COR-L47 (cell line): ENCODE data around the gene CAPN14.
A peak's percentile ranks its signal among the peaks of the same experiment; 100 is the strongest.

Experiments used
- DNase-seq: peaks from one replicate; lab custom pipeline; 2025; lab: John Stamatoyannopoulos, UW

Gene CAPN14

DNA sequence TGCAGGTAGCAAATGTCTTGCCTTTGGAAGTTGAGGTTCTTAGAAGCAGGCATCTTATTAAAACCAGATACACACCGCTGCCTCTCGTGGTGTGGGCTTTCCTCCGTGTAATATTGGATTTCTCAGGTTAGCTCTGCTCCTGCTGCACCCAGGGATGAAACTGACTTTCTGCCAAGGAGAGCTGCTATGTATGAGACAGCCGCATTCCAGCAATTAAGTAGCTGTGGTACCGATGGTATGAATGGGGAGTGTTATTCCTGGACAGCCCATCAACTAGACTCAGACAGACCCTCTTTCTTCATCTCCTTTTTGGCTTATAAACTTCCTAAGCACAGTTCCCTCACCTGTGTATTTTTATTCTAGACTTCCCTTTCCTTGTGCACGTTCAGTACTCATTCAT lies 9.8 kb upstream of the CAPN14 start:
- no peak for DNase-seq

DNA sequence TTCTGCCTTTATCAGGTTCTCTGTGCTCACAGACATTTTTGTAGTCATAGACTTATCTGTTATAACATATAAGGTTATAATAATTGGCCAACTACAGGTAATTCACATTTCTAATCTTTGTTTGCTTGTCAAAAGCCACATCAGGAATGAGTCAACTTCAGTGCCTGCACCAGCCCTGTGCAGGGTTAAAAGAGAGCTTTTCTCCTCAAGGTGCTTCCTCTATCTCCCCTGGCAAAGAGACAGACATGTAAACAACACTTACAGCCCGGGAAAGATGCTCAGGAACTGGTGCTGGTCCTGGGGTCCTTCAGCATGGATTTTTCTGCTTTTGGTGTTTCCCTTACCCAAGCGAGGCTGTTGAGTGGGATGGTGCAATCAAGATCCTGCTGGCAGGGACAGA lies 9.0 kb upstream of the CAPN14 start:
- DNase-seq = no peak

DNA sequence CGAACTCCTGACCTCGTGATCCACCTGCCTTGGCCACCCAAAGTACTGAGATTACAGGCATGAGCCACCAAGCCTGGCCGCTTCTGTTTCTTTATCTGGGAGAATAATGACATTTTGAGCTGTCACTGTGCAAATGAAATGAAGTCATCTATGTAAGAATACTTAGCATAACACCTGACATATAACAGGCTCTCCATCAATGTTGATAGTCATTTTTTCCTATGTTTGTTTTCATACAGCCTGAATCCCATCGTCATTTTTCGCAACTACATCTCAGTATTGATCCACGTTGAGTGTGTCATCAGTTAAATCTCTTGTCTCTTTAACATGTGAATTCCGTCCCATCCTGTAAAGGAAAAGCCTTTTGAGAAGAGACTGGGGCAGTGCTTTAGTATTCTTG lies 6.4 kb upstream of the CAPN14 start:
- DNase-seq = no peak

DNA sequence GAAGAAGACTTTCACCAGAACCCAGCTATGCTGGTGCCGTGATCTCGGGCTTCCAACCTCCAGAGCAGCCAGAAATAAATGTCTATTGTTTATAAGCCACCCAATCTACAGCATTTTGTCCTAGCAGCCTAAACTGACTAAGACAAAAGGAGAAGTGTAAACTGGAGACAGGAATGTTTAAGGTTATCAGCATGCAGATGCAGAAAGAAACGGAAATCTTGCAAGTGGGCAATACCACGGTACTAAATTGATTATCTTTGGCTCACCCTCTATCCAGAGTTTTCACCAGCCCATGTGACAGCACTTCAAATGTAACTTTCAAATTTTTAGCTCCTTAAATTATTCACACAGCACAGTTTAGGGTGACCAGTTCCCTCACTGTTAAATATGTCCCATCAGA lies 5.7 kb upstream of the CAPN14 start:
- DNase-seq = no peak

DNA sequence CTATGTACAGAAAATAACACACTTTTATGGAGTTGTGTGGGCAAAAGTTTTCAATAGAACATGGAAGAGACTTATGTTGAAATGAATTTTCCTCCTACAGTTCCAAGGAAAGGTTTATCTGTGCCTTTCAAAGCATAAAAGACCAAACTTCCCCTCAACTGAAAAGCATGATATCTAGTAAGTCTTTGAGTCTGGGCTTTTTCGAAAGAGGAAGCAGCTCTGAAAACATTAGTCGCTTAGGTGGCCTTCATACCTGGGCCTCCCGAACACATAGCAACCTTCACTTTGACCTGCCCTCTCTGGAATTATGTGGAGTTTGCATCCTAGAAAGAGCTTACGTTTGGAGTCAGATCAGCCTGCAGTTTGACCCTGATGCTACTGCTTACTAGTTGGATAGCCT lies 4.8 kb upstream of the CAPN14 start:
- no peak for DNase-seq

DNA sequence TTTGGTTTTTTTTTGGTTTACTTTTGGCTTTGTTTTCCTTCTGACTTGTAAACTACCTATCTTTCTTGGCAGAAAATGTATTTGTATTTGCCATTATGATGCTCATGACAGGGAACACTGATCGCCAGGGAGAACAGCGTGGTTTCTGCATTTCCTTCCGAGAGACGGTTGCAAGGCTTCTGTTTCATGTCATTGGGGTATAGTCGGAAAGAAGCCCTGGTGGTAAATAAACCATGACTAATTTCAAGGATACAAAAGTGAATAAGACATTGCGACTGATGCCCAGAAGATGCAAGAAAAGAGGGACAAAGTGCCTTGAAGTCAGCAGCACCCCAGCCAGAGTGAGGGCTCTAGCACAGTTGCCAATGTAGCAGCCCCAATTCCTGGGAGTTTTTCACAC lies 4.2 kb upstream of the CAPN14 start:
- no peak for DNase-seq

DNA sequence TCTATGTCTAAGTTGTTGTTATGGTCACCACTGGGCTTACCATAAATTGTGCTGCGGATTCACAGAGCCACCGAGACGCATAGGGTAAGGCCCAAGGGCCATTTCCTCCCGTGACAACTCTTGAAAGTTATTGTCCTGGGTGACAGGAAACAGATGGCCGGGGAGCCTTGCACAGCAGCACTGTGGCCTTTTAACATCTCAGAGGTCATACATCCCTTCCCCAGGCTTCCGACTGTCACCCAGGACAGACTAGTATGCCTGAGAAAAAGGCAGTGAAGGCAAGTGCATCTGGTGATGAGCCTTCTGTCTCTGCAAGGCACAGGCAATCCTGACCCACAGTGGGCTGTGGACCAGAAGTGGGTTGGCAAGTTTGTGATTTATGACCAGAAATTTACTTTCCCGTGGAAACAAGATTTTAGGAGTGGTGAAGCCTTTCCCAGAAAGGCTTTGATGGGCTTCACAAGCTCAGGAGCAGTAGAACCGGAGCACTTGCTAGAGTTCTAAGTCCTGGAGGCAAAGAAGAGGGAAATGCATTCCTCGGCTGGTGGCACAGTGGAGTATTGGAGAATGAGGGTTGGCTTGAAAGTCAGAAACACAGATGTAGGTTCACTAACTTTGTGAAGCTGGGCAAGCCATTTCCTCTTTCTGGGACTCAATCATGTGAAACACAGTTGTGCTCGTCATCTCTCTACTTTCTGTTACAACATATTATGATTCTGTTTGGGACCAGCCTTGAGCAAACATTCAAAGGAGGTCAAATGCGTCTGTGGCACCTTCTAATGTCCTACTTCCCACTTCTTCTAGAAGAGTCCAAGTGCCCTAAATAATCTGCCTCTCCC lies 2.0 kb upstream of the CAPN14 start:
- no peak for DNase-seq

DNA sequence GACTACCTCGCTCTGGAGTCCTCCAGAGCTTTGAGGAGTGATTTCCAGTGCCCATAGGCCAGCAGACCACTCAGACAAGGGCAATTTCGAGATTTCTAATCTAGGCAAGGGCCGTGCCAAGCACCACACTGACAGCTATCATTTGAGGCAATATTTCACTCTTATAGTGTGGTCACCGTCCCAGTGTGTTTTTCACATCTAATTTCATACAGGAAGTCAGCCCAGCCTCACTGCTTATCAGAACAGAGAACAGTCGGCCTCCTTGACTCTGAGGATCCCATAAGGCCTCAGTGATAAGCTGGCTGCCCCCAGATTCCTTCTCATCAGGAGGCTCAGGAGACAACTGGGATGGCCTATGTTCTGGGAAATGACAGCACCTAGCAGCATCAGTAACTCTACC lies 581 bp downstream of the CAPN14 start:
- no peak for DNase-seq

DNA sequence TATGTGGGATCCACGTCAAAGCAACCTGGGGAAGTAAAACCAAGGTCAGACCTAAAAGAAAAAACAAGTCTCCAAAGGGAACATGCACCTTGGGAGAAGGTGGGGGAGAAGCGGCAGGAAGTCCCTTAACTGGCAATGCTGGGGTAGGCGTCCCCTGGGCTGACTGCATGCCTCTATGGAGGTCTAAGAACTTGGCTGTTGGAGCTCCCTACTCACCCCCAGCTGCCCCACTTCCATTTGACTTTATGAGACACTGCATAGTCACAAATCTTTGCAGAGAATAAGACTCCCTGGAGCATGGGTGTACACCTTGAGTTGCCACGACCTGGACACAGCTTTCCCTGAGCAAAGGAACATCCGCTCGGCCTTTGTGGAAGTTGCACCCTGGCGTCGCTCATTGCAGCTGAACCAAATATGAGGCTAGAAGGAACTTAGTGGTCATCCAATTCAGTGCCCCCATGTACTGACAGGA lies 2.8 kb downstream of the CAPN14 start:
- DNase-seq = no peak

DNA sequence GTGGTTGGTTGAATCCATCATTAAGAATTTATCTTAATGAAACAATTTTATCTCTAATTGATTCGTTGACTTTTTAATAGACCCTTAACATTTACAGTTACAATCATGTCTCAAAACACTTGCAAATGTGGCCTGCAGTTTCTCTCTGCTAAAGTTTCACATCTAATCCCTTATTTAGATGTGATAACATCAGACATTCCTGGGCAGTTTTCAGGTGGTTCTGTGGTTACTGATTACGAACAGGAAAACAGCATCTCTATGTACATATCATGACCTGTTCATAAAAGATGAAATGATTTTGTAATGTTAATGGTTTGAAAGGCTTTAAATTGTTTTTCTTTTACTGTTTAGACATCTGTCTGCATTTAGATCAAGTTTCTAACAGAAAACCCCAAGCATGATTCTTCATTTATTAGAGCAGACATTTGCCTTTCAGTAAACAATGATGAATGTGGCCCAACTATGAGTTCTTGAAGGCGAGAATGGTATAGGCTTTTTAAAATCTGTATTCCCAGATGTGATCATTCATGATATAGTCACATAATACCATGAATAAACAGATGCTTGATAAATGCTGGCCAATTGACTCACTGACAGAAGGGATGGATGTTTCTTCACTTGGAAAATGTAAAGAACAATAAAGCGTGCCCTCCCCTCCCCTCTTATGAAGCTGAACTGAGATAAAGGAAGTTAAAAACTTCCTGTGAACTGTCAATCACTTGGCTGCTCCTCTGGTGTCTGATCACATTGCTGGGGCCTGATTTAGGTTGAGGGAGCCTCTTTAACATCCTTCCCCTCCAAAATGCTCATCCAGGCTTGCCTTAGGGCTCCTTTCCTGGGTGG lies 3.5 kb downstream of the CAPN14 start:
- DNase-seq = no peak

DNA sequence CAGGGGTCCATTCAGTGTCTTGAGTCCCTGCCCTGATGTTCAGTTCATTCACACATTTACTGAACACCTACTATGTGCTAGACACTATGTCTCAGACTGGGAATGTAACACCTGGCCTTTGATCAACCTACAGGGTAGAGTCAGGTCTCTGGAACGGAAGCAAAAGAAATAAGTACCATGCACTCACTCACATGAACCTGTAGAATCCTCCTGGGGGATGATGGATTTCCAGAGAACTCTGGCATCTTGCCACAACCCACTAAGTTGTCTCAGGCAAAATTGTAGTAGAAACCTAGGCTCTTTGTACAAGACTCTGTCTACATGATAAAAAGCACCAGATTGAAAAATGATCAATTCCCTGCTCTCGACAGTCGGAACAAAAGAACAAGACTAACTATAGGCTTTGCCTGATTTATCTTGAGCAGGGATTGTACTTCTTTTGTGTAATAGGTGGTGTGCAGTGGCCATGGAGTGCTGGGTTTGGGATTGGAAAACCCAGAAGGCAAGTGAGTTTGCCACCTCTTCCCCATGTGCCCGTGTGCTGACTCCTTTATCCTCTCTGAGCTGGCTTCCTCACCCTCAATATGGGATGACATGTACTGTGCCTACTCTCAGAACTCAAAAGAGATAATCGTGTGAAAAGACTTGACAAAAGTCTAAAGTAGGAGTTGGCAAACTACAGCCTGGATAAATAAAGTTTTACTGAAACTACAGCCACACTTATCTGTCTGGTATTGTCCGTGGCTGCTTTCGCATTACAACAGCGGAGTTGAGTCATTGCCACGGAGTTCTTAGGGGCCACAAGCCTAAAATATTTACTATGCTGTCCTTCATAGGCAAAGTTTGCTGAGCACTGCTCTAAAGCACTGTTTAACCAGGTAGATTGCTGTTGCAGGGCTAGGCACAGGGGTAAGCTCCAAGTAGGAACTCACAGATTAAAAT lies 4.4 kb downstream of the CAPN14 start:
- DNase-seq = no peak

DNA sequence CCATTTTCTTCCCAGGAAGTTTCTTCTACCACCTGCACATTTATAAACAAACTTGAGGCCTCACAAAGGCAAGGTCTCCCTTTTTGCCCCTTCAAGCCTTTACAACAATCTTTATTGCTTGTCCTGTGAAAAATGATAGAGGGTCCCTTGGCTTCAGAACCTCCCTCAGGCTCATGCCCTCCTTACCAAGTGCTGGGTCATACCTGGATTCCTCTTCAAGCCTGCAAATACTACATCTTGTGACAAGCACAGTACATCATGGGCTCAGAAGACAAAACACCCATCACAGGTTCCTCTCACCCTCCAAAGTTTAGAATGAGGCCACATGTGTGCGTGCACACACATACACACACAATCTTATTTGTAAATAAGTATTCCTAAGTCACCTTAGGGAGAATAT lies 9.1 kb downstream of the CAPN14 start:
- DNase-seq = no peak

DNA sequence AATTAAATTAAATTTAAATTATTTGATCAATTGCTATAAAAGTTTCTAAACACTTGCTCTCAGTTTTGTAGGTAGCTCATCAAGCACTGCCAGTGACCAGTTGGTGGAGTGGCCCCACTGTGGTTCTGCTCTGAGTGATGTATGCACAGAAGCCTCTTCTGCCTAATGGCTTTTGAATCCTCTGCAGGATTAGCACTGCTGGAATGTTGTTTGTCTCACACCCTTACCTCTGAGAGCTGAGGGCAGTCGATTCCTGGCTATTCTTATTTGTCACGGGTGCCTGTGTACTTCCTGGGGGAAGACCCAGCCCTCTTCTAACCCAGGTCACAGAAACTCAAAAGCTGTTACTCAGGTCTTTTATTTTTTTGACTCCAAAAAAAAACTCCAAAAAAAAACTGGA lies 9.5 kb downstream of the CAPN14 start:
- DNase-seq = no peak

DNA sequence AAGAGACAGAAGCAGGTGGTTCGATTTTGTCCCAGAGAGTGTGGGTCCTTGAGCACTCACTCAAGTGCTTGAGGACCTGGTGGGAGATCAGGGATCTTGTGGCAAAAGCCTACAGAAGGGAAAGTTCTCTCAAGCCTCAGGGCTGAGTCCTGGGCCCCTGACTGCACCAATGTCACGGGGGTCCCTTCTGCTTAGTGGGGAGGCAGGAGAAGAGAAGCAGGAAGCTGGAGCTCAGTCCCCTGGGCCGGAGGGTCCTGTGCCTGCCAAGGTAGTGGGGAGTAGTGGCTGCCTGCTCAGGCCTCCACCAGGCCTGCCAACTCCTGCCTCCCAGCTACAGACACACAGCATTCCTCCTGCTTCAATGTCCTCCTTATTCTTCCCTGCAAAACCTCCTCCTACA lies 11.7 kb downstream of the CAPN14 start:
- no peak for DNase-seq

DNA sequence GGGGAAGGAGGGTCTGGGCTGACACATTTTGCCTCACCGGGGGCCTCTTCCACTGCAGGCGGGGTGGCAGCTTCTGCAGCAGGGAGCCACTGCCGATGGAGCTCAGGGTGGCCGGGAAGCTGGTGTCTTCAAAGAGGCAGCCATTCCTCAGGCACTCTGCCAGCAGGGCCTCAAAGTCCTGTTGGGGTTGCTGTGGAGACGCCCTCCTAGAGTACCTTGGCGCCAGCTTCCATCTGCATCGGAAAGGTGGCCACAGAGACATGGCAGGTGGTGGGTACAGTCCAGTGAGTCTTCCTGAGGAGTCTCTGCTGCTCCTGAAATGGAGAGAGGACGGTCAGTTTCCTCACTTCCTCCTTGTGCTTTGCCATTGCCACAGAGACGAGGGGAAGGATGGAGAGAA lies 12.1 kb downstream of the CAPN14 start:
- peak; percentile 51 for DNase-seq

DNA sequence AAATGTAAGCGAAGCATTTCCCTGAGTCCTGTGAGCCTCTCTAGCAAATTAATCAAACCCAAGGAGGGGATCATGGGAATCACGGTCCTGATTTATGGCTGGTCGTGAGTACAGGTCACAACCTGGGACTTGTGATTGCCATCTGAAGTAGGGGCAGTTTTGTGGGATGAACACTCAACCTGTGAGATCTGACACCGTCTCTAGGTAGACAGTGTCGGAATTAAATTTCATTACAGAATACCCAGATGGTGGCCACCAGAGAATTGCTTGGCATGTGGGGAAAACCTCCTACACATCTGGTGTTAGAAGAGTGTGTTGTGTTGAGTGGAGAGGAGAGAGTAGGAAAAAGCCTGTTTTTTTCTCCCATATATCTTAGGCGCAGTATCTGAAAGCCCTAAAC lies 12.5 kb downstream of the CAPN14 start:
- DNase-seq = no peak

DNA sequence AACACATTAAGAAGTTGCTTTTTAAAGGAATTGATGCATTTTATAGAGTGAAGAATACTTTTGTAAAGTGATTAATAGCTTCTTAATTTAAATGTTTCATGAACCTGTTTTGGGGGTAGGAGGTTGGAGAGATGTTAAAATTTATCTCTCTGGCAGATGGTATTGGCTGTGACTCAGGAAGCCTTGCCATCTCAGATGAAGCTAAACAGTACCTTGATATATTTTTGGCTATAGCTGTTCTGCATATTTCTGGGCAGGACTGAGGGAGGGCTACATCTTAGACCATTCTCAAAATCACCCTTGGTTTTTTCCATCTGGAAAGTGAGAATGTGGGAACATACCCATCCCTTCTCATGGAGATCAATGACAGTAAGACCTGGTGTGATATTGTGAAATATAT lies 13.4 kb downstream of the CAPN14 start:
- DNase-seq = no peak

DNA sequence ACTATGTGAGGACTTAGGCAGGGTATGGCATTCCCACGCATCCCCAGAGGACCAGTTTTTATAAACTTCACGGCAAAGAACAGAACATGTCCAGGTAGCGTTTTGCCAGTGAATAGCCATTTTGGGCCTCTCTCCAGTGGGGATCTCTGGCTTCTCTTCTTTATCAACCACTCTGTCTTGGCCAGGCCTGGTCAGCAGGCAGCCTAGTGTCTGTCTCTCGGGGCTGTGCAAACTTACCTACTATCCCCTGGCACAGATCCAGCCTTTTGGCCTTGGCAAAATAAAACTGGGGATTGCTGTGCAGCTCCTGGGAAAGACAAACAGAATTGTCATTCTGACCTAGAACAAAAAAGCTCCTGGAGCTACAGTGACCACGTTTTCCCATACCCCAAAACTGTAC lies 14.5 kb downstream of the CAPN14 start:
- peak; percentile 3 for DNase-seq

DNA sequence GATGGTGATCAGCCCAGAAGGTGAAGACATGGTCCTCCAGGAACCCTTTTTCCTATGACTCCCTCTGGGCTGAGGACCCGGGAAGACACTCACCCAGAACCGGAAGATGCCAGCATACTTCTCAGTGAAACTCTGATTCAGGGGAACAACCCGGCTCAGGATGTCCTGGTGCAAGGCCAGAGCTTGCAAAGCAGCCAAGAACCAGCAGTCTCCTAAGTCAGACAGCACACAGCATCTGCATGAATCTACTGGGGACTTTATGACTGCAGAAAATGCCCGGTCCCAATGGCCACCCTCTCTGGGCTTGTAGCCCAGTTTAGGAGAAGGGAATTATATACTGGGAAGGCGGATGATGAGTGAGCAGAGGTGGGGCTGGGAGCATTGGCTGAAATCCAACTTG lies 15.3 kb downstream of the CAPN14 start:
- no peak for DNase-seq

DNA sequence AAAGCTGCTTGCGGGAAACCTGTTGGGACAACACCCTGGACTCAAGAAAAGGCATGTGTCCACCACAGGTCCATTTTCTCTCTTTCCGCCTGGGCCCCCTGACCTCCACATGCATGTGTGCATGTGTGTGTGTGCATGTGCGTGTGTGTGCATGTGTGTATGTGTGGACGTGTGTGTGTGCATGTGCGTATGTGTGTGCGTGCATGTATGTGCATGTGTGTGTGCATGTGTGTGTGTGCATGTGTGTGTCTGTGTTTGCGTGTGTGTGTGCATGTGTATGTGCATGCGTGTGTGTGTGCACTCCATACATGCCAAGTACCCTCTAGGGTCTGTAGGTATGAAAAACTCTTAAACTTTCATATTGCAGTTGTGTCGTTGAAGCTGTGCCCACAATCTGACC lies 16.3 kb downstream of the CAPN14 start:
- no peak for DNase-seq

DNA sequence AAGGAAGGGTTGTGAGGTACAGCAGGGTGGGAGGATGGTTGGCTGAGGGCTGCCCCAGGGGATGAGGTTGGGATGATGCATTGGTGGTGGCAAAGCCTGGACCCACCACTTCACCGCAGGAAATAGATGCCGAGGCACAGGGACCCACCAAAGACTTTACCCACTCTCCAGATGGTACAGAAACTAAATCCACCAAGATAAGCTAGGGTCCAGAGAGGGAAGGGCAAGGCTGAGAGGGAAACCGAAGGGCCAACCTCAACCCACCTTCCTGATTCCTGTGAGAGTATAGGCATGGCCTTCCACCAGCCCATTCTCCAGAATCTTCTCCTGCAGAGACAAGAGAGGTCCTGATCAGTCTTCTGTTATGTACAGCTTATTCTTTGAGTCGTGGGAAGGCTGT lies 18.1 kb downstream of the CAPN14 start:
- no peak for DNase-seq

DNA sequence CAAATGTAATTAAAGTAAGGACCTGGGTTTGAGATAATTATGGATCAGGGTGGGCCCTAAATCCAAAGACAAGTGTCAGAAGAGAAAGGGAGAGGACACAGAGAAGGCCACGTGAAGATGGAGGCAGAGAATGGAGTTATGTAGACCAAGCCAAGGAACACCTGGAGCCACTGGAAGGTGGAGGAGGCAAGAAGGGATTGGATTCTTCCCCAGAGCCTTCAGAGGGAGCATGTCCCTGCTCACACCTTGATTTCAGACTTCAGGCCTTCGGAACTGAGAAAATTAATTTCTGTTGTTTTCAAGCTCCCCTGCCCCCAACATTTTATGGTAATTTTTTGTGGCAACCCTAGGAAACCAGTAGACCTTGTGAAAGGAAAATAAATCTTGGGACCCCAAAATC lies 19.6 kb downstream of the CAPN14 start:
- DNase-seq = no peak
